Neural cell (in vitro differentiated cells): Measurements from ENCODE around the gene UNC5B. TPM values are rescaled to one million over a fixed set of nuclear protein-coding genes. Genes with fewer than 3 reads are reported as not detected.

Experiments
- H2AFZ ChIP-seq: fragments of 200-600, 300-800 bp; sonication (generic), shearing (Covaris generic); 2 replicates; pipeline ENCODE4 v1.6.0; 2014; ENCODE audit warnings: low read depth, mild to moderate bottlenecking, antibody characterized with exemption, low read length, moderate library complexity
- H3F3A ChIP-seq: fragments of 200-600 bp; shearing (Covaris generic); 2 replicates; pipeline ENCODE4 v1.6.1; 2016; ENCODE audit warnings: mild to moderate bottlenecking, moderate library complexity, mixed read lengths, antibody characterized with exemption, low read length; ENCODE audit not compliant: insufficient read depth, poor library complexity, severe bottlenecking
- H3K27ac ChIP-seq: fragments of 200-600, 300-800 bp; sonication (generic), shearing (Covaris generic); 2 replicates; pipeline ENCODE4 v1.5.1; 2014; ENCODE audit warnings: mild to moderate bottlenecking, low read length, moderate library complexity
- H3K27me3 ChIP-seq: fragments of 300-800, 200-600 bp; sonication (generic), shearing (Covaris generic); 2 replicates; pipeline ENCODE4 v1.6.0; 2014; ENCODE audit warnings: mild to moderate bottlenecking, low read depth, low read length, moderate library complexity; ENCODE audit not compliant: insufficient read depth
- H3K36me3 ChIP-seq: fragments of 300-800, 200-600 bp; sonication (generic), shearing (Covaris generic); 2 replicates; pipeline ENCODE4 v1.5.1; 2014; ENCODE audit warnings: mild to moderate bottlenecking, antibody characterized with exemption, low read length, moderate library complexity; ENCODE audit not compliant: insufficient read depth
- H3K4me2 ChIP-seq: fragments of 300-800, 200-600 bp; sonication (generic), shearing (Covaris generic); 2 replicates; pipeline ENCODE4 v1.6.0; 2014; ENCODE audit warnings: mild to moderate bottlenecking, low read length
- H3K4me3 ChIP-seq: fragments of 300-800, 200-600 bp; sonication (generic), shearing (Covaris generic); 2 replicates; pipeline ENCODE4 v1.5.1; 2014; ENCODE audit warnings: mild to moderate bottlenecking, low read length, moderate library complexity
- H3K79me2 ChIP-seq: fragments of 200-600 bp; shearing (Covaris generic); replicated peaks from 2 replicates; pipeline ENCODE4 v1.6.0; 2014; ENCODE audit warnings: mild to moderate bottlenecking, low read length, moderate library complexity; ENCODE audit not compliant: insufficient read depth
- H3K9ac ChIP-seq: fragments of 300-800, 200-600 bp; sonication (generic), shearing (Covaris generic); 2 replicates; pipeline ENCODE4 v1.6.1; 2016; ENCODE audit warnings: mild to moderate bottlenecking, low read length, mixed read lengths
- H3K9me2 ChIP-seq: fragments of 200-600 bp; shearing (Covaris generic); 2 replicates; pipeline ENCODE4 v1.6.1; 2016; ENCODE audit warnings: mild to moderate bottlenecking, low read length, mixed read lengths; ENCODE audit not compliant: insufficient read depth
- H3K9me3 ChIP-seq: fragments of 200-600, 300-800 bp; sonication (generic), shearing (Covaris generic); 2 replicates; pipeline ENCODE4 v1.6.1; 2016; ENCODE audit warnings: mild to moderate bottlenecking, mixed run types, low read length, moderate library complexity, mixed read lengths
- H4K20me1 ChIP-seq: fragments of 200-600 bp; shearing (Covaris generic); 2 replicates; pipeline ENCODE4 v1.6.1; 2016; ENCODE audit warnings: mild to moderate bottlenecking, mixed run types; ENCODE audit not compliant: insufficient read depth
- EP300 ChIP-seq: fragments of 450-650 bp; conservative IDR thresholded peaks from 2 replicates; pipeline ENCODE4 v1.6.1; 2014; ENCODE audit warnings: antibody characterized with exemption, mild to moderate bottlenecking, moderate library complexity; ENCODE audit not compliant: poor library complexity, severe bottlenecking
- EZH2 ChIP-seq: fragments of 200-600, 300-800 bp; shearing (Covaris generic), sonication (generic); IDR thresholded peaks from 2 replicates; pipeline ENCODE4 v1.6.1; 2014; ENCODE audit warnings: antibody characterized with exemption, low read length, borderline replicate concordance, mild to moderate bottlenecking; ENCODE audit not compliant: insufficient read depth, poor library complexity, severe bottlenecking
- MXI1 ChIP-seq: fragments of 450-650 bp; conservative IDR thresholded peaks from 2 replicates; pipeline ENCODE4 v1.6.1; 2014; ENCODE audit warnings: antibody characterized with exemption, mild to moderate bottlenecking; ENCODE audit not compliant: poor library complexity, severe bottlenecking
- POLR2AphosphoS5 ChIP-seq: IDR thresholded peaks from 2 replicates; pipeline ENCODE4 v1.6.1; 2012
- RAD21 ChIP-seq: fragments of 450-650 bp; conservative IDR thresholded peaks from 2 replicates; pipeline ENCODE4 v1.6.1; 2014; ENCODE audit warnings: antibody characterized with exemption, mild to moderate bottlenecking, moderate library complexity
- REST ChIP-seq: IDR thresholded peaks from 2 replicates; pipeline ENCODE4 v1.6.1; 2012; ENCODE audit warnings: borderline replicate concordance
- SMC3 ChIP-seq: fragments of 450-650 bp; conservative IDR thresholded peaks from 2 replicates; pipeline ENCODE4 v1.6.1; 2014; ENCODE audit warnings: antibody characterized with exemption, mild to moderate bottlenecking, moderate library complexity; ENCODE audit not compliant: poor library complexity
- TAF1 ChIP-seq: IDR thresholded peaks from 2 replicates; pipeline ENCODE4 v1.6.1; 2012; ENCODE audit warnings: low read depth
- polyA plus RNA-seq: library from polyadenylated mRNA; depleted of rRNA; stranded (reverse); fragments of >200 nt; gene quantifications from 2 replicates; pipeline ENCODE4 v1.2.3, GENCODE V29; 2014
- TF ChIP-seq, protein P1 (sequence below): fragments of 450-650 bp; IDR thresholded peaks from 2 replicates; pipeline ENCODE4 v1.5.1; 2014; ENCODE audit warnings: antibody characterized with exemption, mild to moderate bottlenecking, moderate library complexity; ENCODE audit not compliant: poor library complexity, severe bottlenecking

The UNC5B gene
- polyA plus RNA-seq, 1 donor from 2014 or later = 2.0 TPM

DNA sequence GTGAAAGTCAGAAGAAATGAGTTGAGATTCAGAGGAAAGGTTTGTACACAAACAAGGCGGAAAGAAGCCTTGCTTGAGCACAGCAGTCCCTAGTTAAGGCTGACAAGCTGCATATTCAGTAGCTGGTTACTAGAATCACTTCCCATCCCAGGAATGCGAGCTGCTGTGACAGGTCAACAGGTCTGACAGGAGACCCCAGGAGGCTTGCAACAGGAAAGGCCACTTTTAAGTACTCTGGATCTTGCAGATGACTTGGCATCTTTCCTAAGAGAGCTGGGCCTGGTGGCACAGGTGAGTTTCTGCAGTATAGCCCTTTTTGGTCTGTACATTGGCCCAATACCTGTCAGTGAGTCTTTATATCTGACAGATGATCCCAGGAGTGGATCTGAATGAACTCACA is 35.7 kb upstream of the UNC5B start:
- H3F3A ChIP-seq = no peaks in the 10 kb centered on the region
- H4K20me1 ChIP-seq = no peaks in the 10 kb centered on the region
- H3K36me3 ChIP-seq = no peaks in the 10 kb centered on the region
- no peaks in the 10 kb centered on the region for H3K9me3 ChIP-seq
- no peak overlapping the region for H3K9ac ChIP-seq
- H3K4me2 ChIP-seq = peak overlapping the region; percentile 16
- no peak overlapping the region for H2AFZ ChIP-seq
- H3K9me2 ChIP-seq = no peaks in the 10 kb centered on the region
- no peaks in the 10 kb centered on the region for H3K27me3 ChIP-seq
- TF ChIP-seq POLR2AphosphoS5 = no peak
- no peak for TF ChIP-seq MXI1
- TF ChIP-seq REST = no peak
- no peak for TF ChIP-seq TAF1
- no peak for TF ChIP-seq RAD21
- no peak for TF ChIP-seq SMC3
- no peak for TF ChIP-seq EP300
- TF ChIP-seq, protein P1, sequence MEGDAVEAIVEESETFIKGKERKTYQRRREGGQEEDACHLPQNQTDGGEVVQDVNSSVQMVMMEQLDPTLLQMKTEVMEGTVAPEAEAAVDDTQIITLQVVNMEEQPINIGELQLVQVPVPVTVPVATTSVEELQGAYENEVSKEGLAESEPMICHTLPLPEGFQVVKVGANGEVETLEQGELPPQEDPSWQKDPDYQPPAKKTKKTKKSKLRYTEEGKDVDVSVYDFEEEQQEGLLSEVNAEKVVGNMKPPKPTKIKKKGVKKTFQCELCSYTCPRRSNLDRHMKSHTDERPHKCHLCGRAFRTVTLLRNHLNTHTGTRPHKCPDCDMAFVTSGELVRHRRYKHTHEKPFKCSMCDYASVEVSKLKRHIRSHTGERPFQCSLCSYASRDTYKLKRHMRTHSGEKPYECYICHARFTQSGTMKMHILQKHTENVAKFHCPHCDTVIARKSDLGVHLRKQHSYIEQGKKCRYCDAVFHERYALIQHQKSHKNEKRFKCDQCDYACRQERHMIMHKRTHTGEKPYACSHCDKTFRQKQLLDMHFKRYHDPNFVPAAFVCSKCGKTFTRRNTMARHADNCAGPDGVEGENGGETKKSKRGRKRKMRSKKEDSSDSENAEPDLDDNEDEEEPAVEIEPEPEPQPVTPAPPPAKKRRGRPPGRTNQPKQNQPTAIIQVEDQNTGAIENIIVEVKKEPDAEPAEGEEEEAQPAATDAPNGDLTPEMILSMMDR = no peak
- no peak for TF ChIP-seq EZH2
- H3K4me3 ChIP-seq = no peak overlapping the region
- no peaks in the 10 kb centered on the region for H3K79me2 ChIP-seq
- H3K27ac ChIP-seq = no peak overlapping the region

- no peaks in the 10 kb centered on the region for H3K27me3 ChIP-seq
- H3K9ac ChIP-seq = no peak overlapping the region
- no peaks in the 10 kb centered on the region for H3K9me2 ChIP-seq
- no peak overlapping the region for H2AFZ ChIP-seq
- H3K79me2 ChIP-seq = no peaks in the 10 kb centered on the region
- H3K27ac ChIP-seq = no peak overlapping the region
- no peaks in the 10 kb centered on the region for H3F3A ChIP-seq
- H3K36me3 ChIP-seq = no peaks in the 10 kb centered on the region
- TF ChIP-seq MXI1 (no peak), TAF1 (no peak), SMC3 (no peak), REST (no peak), EP300 (no peak), EZH2 (no peak), POLR2AphosphoS5 (no peak), RAD21 (no peak)
- TF ChIP-seq, protein P1 = no peak
- no peaks in the 10 kb centered on the region for H4K20me1 ChIP-seq
- no peaks in the 10 kb centered on the region for H3K9me3 ChIP-seq
- H3K4me3 ChIP-seq = no peak overlapping the region
- H3K4me2 ChIP-seq = no peak overlapping the region
These were observed 34.6 kb upstream of the UNC5B start for GRCh38 chr10:71177651-71178199.
